NCI-H446 treated with DMSO at 0.1 percent for 48 hours (cell line): ENCODE results near the gene PSMB10.
"Not testable (repeated sequence)": the region's sequence is repeated elsewhere in the genome, so short reads cannot be mapped to it uniquely, and the experiment has no call there.

Experiments
- DNase-seq: peaks from one replicate; lab custom pipeline; 2025; lab: John Stamatoyannopoulos, UW

PSMB10 gene

DNA sequence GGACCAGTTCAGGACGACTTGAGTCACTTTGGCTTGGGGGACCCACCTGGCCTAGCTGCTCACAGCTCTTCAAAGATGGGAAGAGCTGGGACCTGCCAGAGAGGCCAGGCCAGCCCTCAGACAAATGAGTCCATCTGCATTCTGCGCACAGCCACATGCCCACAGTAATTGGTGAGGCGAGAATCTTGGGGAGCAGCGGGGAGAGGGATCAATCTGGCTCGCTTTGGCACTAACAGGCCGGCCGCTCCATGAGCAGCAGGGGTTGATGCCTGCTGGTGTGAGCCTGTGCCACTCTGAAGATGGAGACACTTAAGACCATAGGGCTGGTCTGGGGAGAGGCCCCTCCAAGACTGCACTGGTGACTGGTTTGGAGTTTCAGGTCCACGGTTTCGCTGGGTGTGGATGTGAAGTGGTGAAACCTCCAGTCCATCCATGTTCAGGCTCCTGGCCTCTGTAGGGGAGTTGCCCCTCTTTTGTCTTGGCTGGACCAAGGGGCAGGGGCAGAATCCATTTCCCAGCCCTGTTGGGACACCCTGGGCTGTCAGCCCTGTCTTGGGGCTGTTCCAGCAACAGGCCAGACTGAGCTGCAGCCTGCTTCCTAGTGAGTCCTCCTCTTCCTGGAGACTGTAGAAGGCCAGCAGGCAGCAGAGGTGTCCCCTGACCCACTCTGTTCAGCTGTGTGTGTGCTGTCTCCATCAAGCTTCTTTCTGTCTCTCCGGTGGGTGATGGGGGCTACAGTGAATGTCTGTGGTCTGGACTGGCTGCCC lies 12.3 kb downstream of the PSMB10 start:
- no peak for DNase-seq

DNA sequence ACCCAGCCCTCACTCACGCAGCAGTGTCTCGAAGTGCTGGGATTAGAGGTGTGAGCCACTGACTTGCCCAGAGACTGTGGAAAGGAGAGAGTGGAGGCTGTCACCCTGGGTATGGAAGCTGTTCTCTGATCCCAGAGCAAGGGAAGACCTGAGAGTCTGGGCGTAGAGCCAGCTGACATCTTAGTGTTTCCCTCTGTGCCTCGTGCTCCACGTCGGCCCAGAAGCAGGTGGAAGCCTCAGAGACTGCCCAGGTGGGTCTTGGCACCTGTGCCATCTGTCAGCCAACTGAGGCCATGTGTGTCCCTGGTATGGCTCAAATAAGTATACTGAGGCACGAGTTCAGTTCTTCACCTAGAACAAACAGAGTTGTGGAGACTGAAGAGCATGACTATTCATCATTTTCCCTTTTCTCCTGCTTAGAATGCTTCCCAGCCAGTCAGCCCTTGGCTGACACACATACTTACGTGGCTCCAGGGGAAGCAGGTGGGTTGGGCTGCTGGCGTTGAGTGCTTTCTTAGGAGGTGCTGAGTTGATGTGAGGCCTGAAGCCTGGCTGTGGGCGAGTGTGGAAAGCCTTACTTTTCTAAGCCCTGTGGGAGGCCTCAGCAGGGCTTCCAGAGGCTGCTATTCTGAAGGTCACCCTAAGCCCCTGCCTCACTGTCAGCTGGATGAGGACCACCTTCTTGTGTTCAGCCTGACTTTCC lies 13.1 kb downstream of the PSMB10 start:
- no peak for DNase-seq

DNA sequence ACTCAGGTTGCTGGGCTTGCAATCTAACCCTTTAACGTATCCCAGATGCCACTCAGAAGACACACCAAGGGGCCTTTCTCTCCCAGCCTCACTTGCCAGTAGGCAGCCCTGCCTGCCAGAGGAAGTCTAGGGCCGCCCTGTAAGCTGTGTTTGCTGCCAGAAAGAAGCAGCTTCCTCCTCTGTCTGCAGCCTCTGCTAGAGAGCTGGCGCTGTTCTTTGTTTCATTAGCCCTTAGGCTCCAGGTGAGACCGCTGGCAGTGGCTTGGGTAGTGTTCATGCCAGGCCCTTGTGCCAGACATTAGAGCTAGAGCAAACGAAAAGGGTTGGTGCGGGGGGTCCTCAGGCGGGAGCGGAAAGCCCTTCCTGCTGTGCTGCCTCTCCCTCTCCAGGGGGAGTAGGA lies 13.9 kb downstream of the PSMB10 start:
- no peak for DNase-seq

DNA sequence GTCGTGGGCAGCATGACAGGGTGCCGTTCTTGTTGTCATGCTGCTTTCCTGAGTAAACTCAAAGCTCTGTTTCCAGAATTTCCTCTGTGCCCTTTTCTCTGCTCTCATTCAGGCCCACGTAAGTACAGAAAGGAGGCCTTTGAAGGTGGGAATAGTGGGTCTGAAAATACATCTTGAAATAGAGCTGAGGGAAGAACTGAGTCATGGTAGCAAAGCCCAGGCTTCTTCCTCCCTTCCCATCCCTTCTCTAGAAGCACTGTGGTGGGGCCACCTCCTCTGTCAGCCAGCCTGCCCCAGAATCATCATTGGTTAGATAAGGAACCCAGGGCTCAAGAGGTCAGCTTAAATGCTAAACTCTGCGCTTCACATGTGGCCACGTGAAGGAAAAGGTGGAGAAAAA lies 14.4 kb downstream of the PSMB10 start:
- no peak for DNase-seq

DNA sequence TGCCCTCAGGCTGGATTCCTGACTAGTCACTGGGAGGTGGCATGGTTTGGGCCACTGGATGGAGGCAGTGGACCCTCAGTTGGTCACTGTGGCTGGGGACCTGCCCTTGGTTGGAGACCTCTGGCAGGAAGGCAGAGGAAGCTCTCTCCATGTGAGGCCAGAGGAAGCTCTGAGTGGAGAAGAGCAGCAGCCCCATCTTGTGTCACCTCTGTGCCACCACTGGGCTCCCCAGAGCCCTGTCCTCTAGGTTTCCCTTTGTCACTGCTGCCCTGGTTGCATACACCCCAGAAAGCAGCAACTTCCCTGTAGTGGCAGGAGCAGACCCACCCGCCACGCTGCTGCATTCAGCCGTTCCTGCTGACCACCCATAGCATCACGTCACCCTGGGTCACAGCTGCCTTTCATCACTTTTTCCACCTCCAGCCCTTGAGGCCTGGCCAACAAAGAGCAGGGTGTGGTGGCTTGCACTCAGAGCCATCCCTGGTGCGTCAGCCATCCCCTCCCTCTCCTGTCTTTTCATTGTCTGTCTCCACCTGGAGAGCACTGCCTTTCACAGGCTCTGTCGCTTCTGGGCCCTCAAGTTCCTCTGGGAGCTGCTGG lies 16.9 kb downstream of the PSMB10 start:
- no peak for DNase-seq

DNA sequence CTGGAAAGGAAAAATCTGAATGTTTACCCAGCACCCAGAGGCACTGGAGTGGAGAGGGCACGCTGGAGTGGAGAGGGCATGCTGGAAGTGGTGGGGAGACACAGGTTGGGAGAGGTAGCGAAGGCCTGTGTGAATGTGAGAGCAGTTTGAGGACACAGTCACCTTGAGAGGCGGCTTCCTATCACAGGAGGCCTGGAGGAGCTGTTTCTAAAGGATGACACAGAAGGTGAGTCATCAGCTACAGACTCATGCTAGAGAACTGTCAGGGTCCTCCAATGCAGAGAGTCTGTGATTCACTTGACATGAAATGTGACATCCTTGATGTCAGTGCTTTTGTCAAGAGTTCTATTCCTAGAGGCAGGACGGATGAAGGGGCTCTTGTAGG lies 18.8 kb downstream of the PSMB10 start:
- no peak for DNase-seq

DNA sequence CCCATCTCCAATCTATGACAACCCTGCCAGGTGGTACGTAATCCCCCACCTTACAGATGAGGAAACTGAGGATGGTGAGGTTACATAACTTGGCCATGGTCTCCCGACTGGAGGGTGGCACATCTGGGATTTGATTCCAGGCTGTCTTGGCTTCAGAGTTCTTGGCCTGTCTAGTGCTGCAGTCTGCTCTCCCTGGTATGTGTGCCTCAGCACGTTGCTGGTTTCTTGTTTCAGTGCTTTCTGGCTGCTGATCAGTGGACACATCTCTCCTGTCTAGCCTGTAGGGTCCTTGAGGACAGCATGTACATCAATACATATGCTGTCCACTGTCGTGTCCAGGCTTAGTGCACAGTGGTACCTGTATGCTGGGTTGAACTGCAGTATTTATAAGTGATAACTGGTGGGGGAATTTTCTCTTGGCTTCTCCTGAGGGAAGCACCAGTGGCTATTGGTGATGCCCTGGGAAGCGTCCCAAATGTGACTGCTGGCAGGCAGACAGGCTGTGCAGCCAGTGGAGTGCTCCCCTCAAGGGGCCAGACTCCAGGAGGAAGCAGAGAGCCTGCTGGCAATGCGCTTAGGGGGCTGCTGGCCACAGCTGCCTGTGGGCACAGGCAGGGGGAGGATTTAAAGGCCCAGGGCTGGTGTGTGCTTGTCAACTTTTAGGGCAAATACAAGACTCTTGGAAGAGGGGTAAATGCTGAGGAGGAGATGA lies 19.4 kb downstream of the PSMB10 start:
- DNase-seq: peak; percentile 27

DNA sequence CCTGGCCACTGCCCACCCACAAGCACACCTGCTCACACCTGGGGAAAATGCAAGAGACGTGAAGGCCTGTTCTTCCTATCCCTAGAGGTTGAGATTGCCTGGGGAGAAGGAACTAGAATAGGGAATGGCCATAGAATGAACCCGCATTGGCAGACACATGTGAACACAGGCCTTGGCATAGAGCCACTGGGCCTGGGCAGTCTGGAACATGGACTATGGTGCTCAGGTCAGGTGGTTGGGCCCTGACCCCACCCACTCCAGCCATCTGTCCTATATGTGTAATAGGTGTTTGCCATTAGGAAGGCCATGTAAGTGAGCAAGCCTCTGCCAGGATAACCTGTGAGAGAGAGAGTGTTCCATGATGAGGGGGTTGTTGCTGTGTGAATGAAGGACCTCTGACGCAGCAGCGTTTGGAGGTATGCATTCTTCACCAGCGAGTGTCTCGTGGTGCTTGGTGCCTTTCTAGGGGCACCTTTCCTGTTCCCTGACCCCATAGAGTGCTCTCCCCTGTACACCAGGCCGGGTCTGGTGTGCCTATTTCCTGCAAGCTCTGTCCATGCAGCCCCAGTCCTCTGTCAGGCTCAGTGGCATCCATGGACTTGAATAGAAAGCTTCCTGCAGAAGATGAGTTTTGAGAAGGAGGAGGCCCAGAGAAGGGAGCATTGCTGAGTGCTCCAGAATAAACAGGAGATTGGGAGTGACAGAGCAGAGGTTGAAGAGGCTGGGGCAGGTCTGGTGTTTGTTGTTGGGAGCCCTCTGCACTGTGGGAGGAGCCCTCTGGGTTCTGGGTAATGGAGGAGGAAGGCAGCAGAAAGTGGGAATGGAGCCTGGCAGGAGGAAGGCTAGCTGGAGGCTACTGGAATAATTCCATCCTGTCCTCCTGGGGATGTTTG lies 20.6 kb downstream of the PSMB10 start:
- DNase-seq: no peak

DNA sequence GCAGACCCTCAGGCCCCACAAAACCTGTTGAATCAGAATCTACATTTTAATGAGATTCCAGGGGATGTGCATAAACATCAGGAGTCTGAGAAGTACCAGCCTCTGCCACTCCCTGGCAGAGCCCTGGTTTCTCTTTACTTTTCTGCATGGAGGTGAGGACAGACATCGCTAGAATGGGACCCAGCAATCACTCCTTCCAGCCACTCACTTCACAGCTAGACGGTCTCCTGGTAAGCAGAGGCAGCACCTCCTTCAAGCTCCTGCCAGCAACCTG lies 21.2 kb downstream of the PSMB10 start:
- not testable (repeated sequence) for DNase-seq

DNA sequence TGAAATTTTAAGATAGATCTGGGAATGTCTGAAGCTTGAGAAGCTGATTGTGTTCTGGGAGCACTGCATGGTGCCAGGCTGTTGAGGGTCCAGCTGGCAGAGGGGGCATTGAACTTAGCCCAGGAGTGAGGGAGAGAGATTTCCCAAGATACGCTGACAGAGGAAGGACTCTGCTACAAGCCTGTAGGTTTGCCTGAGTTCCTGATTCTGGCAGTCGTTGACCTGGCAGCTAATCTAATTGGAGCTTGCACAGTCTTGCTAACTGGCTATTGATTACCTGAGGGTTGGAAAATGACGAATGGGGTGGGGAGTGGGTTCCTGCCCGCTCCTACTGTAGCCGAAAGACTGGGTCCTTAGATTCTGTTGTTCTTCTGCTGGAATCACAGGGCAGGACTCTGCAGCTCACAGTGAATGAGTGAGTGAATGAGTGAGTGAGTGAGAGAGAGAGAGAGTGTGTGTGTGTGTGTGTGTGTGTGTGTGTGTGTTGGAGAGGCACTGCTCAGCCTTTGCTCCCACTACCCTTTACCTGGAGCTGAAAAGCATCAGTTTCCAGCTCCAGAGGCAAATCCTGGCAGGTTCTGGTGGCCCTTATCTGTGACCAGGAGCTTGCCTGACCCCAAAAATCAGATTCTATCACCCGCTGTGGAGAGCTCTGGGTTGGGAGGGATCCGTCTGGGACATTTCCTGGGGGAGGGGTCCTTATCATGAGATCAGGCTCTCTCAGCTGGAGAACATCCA lies 21.7 kb downstream of the PSMB10 start:
- DNase-seq: no peak

DNA sequence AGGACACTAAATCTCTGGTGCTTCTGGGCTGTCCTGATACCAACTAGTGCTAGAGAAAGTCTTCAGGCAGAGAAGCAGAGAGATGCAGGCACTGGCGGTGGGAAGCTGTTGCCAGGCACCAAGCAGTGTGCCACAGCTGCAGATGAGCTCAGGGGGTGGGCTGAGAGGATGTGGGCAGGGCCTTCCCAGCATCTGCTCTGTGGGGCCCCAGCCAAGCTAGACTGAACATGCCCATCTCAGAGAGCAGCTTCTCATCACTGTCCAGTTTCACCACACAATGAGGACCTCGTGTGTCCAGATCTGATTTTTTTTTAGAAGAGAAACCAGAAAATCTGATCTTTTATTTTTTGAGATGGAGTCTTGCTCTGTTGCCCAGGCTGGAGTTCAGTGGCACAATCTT lies 26.5 kb downstream of the PSMB10 start:
- no peak for DNase-seq

DNA sequence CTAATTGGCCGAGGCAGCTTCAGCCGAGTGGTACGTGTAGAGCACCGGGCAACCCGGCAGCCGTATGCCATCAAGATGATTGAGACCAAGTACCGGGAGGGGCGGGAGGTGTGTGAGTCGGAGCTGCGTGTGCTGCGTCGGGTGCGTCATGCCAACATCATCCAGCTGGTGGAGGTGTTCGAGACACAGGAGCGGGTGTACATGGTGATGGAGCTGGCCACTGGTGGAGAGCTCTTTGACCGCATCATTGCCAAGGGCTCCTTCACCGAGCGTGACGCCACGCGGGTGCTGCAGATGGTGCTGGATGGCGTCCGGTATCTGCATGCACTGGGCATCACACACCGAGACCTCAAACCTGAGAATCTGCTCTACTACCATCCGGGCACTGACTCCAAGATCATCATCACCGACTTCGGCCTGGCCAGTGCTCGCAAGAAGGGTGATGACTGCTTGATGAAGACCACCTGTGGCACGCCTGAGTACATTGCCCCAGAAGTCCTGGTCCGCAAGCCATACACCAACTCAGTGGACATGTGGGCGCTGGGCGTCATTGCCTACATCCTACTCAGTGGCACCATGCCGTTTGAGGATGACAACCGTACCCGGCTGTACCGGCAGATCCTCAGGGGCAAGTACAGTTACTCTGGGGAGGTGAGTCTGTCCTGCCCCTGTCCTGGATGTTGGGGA lies 27.5 kb downstream of the PSMB10 start:
- no peak for DNase-seq

DNA sequence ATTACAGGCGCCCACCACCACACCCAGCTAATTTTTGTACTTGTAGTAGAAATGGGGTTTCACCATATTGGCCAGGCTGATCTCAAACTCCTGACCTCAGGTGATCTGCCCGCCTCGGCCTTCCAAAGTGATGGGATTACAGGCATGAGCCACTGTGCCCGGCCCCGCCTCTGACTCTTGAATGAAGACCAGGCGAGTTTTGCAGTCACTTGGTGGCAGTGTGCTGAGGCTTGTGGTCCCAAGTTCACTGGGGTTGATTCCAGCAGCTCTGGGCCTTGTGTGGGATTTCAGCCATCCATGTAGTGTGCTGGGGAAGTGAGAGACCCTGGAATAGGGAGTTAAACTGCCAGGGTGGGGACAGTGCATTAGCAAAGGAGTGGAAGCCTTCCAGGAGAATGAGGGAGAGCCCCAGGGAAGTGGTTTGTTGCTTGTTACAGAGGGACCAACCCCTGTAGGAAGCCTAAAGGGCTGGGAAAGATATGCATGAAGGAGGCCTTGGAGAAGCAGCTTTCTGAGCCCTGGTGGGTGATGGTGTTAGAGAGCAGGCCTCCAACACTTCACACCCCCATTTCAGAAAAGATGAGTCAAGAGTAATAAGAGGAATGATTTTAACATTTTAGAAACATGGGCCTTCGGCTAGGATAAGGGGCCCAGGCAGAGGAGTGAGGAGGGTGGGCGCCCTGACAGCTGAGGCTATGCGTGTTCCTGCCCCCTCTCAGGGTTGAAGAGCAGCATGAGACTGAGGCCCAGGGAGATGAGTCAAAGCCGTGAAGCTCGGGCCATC lies 29.1 kb downstream of the PSMB10 start:
- DNase-seq: no peak

DNA sequence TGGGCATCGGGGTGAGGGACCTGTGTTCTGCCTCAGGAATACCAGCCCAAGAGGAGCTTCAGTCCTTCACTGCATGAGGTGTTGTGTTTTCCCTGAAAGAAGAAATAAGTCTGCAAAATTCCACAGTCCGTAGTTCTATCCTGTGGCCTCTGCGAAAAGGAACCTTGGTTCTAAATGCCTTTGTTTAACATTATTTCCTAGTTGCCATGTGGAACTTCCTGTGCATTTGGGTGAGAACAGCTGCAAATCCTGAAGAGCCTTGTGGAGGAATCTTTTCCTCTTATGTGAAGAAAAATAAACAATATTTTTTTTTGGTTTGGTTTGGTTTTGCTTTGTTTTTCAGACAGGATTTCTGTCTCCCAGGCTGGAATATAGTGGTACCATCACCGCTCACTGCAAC lies 33.8 kb downstream of the PSMB10 start:
- no peak for DNase-seq

DNA sequence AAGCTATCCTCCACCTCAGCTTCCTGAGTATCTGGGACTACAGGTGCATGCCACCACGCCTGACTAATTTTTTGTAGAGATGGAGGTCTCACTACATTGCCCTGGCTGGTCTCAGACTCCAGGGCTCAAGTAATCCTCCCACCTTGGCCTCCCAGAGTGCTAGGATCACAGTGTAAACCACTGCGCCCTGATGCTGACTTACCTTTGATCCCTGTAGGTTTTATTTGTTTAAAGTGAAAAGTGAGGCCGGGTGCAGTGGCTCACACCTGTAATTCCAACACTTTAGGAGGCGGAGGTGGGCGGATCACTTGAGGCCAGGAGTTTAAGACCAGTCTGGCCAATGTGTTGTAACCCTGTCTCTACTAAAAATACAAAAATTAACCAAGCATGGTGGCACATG lies 34.9 kb downstream of the PSMB10 start:
- DNase-seq: no peak

DNA sequence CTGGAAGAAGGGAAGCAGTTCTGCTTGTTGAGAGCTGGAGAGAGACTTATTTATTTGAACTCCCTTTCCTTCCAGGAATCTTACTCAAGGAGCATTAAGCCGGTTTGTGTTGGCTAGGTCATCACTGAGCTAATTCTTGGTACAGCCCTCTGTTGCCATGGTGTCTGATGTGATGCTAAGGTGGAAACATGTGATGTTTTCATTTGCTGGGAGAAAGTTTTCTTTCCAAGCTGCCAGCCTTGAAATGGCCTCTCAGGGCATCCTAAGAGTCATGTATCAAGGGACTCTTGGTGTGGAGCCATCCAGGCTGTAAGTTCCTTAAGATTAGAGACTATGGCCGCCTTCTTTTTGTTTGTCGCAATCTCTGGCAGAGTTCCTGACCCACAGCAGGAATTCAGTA lies 39.4 kb downstream of the PSMB10 start:
- DNase-seq: no peak

DNA sequence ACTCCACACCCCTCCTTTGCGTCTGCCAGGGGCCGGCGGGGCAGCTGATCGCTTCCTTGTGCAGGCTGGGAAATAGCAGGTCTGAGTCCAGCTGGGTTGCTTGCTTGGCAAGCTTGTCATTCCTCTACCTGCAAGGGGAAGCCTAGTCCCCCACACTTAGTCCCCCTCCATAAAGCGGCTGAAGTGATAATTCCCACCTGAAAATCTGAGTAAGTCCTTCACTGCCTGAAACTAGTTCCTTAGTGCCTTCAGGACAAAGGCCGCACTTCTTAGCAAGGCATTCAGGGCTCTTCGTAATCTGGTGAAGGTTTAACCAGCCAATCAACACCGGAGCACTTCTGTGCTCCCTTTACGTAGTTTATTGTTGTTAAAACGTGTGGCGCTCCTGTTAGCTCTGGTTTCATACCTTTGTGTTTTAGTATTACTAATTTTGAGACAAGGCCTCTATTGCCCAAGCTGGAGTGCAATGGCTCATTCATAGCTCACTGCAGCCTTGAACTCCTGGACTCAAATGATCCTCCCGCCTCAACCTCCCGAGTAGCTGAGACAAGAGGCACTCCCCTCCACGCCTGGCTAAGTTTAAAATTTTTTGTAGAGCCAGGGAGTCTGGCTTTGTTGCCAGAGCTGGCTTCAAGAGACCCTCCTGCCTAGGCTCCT lies 42.8 kb downstream of the PSMB10 start:
- DNase-seq: no peak

DNA sequence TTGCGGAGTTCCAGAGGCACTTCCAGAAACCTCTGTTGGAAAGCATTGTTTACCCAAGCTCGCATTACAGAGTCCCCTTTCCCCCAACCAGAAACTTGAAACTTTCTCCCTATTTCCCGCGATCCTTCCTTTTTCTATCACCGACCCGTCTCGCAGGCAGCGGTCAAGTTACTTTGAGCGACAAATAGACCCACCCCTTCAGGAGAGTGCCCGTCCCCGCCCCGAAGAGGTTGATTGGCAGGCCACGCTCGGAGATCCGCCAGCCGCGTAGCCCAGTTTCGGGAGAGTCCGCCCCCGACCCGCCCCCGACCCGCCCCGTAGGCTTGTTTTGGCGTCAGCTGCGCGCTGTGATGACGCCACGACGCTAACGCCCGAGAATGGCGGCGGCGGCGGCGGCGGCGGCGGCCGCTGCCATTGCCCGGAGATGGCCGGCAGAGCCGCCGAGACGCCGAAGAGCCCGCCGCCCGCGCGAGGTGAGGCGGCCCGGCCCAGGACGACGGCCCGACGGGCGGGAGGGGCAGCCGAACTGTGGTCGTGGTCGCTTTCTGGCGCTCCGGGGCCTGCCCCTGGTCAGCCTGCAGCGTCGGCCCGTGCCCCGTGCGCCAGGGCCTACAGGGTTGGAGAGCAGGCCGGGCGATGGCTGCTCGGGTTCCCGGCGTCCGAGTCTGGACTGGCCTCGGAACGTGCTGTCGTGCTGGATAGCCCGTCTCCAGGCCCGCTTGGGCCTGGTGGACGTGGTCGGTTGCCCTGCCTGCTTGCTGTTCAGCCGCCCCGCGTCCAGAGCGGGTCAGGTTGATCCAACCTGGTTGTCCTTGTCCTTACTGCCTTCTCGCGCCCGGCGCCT lies 43.5 kb downstream of the PSMB10 start, which contains the start of gene PSKH1:
Gene PSKH1, plus strand, starts transcription at position 356 of the 844 bp plus-strand sequence. CDS start 15,496 bp downstream, outside the sequence.
- peak; percentile 87 for DNase-seq
